ENCODE measurements around the gene RAB3A. TPM values are rescaled to one million over a fixed set of nuclear protein-coding genes. Genes with fewer than 3 reads are reported as not detected.

The RAB3A gene
- total and polyA plus RNA-seq, 9 of the 15 experiments (the other 6 are each of a cell fraction or from before 2014, with no cell fraction given), result 0.17 to 5.1 (median 0.90) TPM; not detected in 1

- TF ChIP-seq MNT (conservative IDR thresholded peaks at IDR 0.05), result peak; percentile 85 to 89
- TF ChIP-seq CCNT2 (IDR thresholded peaks at IDR 0.05; ENCODE audit: borderline replicate concordance, extremely low read depth, insufficient read length, low read depth, low read length), result peak; percentile 15
- TF ChIP-seq HMGXB4 (CRISPR knock-in tag; IDR thresholded peaks at IDR 0.05), result peak; percentile 46; the same call in 1 of the 2 replicates
- no peak for TF ChIP-seq UBTF (IDR thresholded peaks at IDR 0.05; ENCODE audit: borderline replicate concordance in 1 of 2, low read depth in 2 of 2, low read length in 2 of 2)
- TF ChIP-seq MEIS2 (IDR thresholded peaks at IDR 0.05; ENCODE audit: partially characterized antibody), result peak; percentile 86
- TF ChIP-seq ETV6 (IDR thresholded peaks at IDR 0.05; ENCODE audit: borderline replicate concordance in 1 of 2, low read depth in 2 of 2, low read length in 1 of 2), result no peak
- TF ChIP-seq ETV6 (CRISPR knock-in tag; IDR thresholded peaks at IDR 0.05; ENCODE audit: borderline replicate concordance), result peak; percentile 47; the same call in 1 of the 2 replicates
- TF ChIP-seq, protein P1, sequence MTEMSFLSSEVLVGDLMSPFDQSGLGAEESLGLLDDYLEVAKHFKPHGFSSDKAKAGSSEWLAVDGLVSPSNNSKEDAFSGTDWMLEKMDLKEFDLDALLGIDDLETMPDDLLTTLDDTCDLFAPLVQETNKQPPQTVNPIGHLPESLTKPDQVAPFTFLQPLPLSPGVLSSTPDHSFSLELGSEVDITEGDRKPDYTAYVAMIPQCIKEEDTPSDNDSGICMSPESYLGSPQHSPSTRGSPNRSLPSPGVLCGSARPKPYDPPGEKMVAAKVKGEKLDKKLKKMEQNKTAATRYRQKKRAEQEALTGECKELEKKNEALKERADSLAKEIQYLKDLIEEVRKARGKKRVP (CRISPR knock-in tag; IDR thresholded peaks at IDR 0.05), result no peak
- no peak for TF ChIP-seq MECOM (CRISPR knock-in tag; IDR thresholded peaks at IDR 0.05)
- 0 out of 2 replicates have a peak, but pooled peaks have one; percentile 14 for TF ChIP-seq TOE1 (IDR thresholded peaks at IDR 0.05; ENCODE audit: borderline replicate concordance)
- TF ChIP-seq TOE1 (CRISPR knock-in tag; IDR thresholded peaks at IDR 0.05; ENCODE audit: borderline replicate concordance, low read depth), result no peak
- no peak for TF ChIP-seq ZNF274 (IDR thresholded peaks at IDR 0.05; ENCODE audit: borderline replicate concordance, low read depth, low read length)
- no peak for TF ChIP-seq ZNF354B (CRISPR knock-in tag; IDR thresholded peaks at IDR 0.05)
- TF ChIP-seq, protein P2, sequence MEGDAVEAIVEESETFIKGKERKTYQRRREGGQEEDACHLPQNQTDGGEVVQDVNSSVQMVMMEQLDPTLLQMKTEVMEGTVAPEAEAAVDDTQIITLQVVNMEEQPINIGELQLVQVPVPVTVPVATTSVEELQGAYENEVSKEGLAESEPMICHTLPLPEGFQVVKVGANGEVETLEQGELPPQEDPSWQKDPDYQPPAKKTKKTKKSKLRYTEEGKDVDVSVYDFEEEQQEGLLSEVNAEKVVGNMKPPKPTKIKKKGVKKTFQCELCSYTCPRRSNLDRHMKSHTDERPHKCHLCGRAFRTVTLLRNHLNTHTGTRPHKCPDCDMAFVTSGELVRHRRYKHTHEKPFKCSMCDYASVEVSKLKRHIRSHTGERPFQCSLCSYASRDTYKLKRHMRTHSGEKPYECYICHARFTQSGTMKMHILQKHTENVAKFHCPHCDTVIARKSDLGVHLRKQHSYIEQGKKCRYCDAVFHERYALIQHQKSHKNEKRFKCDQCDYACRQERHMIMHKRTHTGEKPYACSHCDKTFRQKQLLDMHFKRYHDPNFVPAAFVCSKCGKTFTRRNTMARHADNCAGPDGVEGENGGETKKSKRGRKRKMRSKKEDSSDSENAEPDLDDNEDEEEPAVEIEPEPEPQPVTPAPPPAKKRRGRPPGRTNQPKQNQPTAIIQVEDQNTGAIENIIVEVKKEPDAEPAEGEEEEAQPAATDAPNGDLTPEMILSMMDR (IDR thresholded peaks at IDR 0.05 in 2 of 3, conservative IDR thresholded peaks at IDR 0.05 in 1 of 3; ENCODE audit: insufficient read depth in 2 of 3, low read depth in 1 of 3, low read length in 3 of 3), result peak; percentile 48 to 69 (median 60); a peak in 5 of 6 replicates
- TF ChIP-seq HOMEZ (CRISPR knock-in tag; IDR thresholded peaks at IDR 0.05), result no peak
Observed at GRCh38 chr19:18202778-18203407, 949 bp downstream of the RAB3A start (continued).
